CD4-positive, alpha-beta T cell treated with Interferon alpha-2 for 1 hour (primary cell): ENCODE results near the gene VTI1A.
A peak's percentile ranks its signal among the peaks of the same experiment; 100 is the strongest.
"Not testable (repeated sequence)": the region's sequence is repeated elsewhere in the genome, so short reads cannot be mapped to it uniquely, and the experiment has no call there.

Source experiments
- DNase-seq, 2 donors: peaks; one replicate each; pipeline ENCODE4 v3.0.0-alpha.2; 2020 to 2022

VTI1A gene

GRCh38 chr10:112509558-112510291 lies 62.7 kb downstream of the VTI1A start:
- DNase-seq = no peak

GRCh38 chr10:112510384-112510783 lies 63.4 kb downstream of the VTI1A start:
- DNase-seq = no peak

GRCh38 chr10:112512294-112512693 lies 65.3 kb downstream of the VTI1A start:
- DNase-seq = no peak

- no peak for DNase-seq
Observed at GRCh38 chr10:112515126-112515525, 68.1 kb downstream of the VTI1A start.

- no peak for DNase-seq
Observed at GRCh38 chr10:112515852-112516251, 68.8 kb downstream of the VTI1A start.

- DNase-seq = no peak
Observed at GRCh38 chr10:112517451-112517862, 70.4 kb downstream of the VTI1A start.

GRCh38 chr10:112519133-112519761 lies 72.2 kb downstream of the VTI1A start:
- no peak for DNase-seq

- DNase-seq = no peak
Observed at GRCh38 chr10:112520914-112521313, 73.9 kb downstream of the VTI1A start.

GRCh38 chr10:112524641-112525040 lies 77.6 kb downstream of the VTI1A start:
- no peak for DNase-seq

GRCh38 chr10:112525200-112525599 lies 78.2 kb downstream of the VTI1A start:
- DNase-seq = no peak

GRCh38 chr10:112526139-112526538 lies 79.1 kb downstream of the VTI1A start:
- DNase-seq = peak in 1 of 2 donors; percentile 9

GRCh38 chr10:112526906-112527305 lies 79.9 kb downstream of the VTI1A start:
- no peak for DNase-seq

- DNase-seq = no peak
Observed at GRCh38 chr10:112528235-112528634, 81.2 kb downstream of the VTI1A start.

GRCh38 chr10:112531421-112531820 lies 84.4 kb downstream of the VTI1A start:
- DNase-seq = no peak

GRCh38 chr10:112532189-112532588 lies 85.2 kb downstream of the VTI1A start:
- DNase-seq = peak in 1 of 2 donors; percentile 54

GRCh38 chr10:112532956-112533355 lies 85.9 kb downstream of the VTI1A start:
- no peak for DNase-seq

- DNase-seq = no peak
Observed at GRCh38 chr10:112533916-112534315, 86.9 kb downstream of the VTI1A start.

GRCh38 chr10:112535531-112535951 lies 88.5 kb downstream of the VTI1A start:
- DNase-seq = no peak

GRCh38 chr10:112536663-112537062 lies 89.6 kb downstream of the VTI1A start:
- no peak for DNase-seq

- DNase-seq = no peak
Observed at GRCh38 chr10:112538168-112538567, 91.2 kb downstream of the VTI1A start.

- no peak for DNase-seq
Observed at GRCh38 chr10:112539340-112539739, 92.3 kb downstream of the VTI1A start.

- not testable (repeated sequence) for DNase-seq
Observed at GRCh38 chr10:112542823-112543222, 95.8 kb downstream of the VTI1A start.

GRCh38 chr10:112546474-112546873 lies 99.5 kb downstream of the VTI1A start:
- DNase-seq = no peak

- no peak for DNase-seq
Observed at GRCh38 chr10:112548535-112549276, 101.7 kb downstream of the VTI1A start.
